Right cardiac atrium (tissue), 5 donors: Measurements from ENCODE around the gene ATP9A. TPM values are rescaled to one million over a fixed set of nuclear protein-coding genes. Genes with fewer than 3 reads are reported as not detected.

ENCODE experiments used
- ATAC-seq, 2 donors: fragments of 200-7000 bp; cut with Tn5 transposase; one replicate each; pipeline versions ENCODE4 v1.8.0 to v1.9.1; 2020; ENCODE audit warnings: moderate library complexity in 2 of 2, mild to moderate bottlenecking in 1 of 2
- DNase-seq, 3 donors: peaks; one replicate each; pipeline ENCODE4 v3.0.0-alpha.2; 2020
- H3K27ac ChIP-seq: one replicate; pipeline ENCODE4 v1.5.1; 2013; ENCODE audit warnings: mild to moderate bottlenecking, low read length, control low read depth, moderate library complexity
- H3K27me3 ChIP-seq: one replicate; pipeline ENCODE4 v1.6.1; 2013; ENCODE audit not compliant: control insufficient read depth, insufficient read depth
- H3K4me1 ChIP-seq: one replicate; pipeline ENCODE4 v1.6.1; 2013; ENCODE audit warnings: low read length; ENCODE audit not compliant: control insufficient read depth, insufficient read depth
- H3K4me3 ChIP-seq: one replicate; pipeline ENCODE4 v1.5.1; 2013; ENCODE audit warnings: low read length, control low read depth
- H3K9me3 ChIP-seq: one replicate; pipeline ENCODE4 v1.6.1; 2013; ENCODE audit warnings: low read length; ENCODE audit not compliant: control insufficient read depth
- WGBS: extraction: QIAGEN DNeasy Blood & Tissue Kit; methylation state at CpG from one replicate; pipeline ENCODE4 v1.1.7; 2013; 5-methylcytosine and 5-hydroxymethylcytosine counted together
- intact Hi-C, 4 donors: fragments of 100-400 bp; cut with DNase I; formaldehyde crosslinking; loops; one replicate each; pipeline versions ENCODE4 v1.11.0 to v1.14.0; 2022 to 2023
- polyA plus RNA-seq: library from polyadenylated mRNA; stranded (reverse); fragments of 200-250 nt; gene quantifications from one replicate; pipeline ENCODE4 v1.2.3, GENCODE V29; 2013
- total RNA-seq, 4 donors: library from RNA; stranded (reverse); fragmentation: NEBNext Ultra II Directional; extraction: Animal tissue kit (Norgen Biotek cat#: 25700); gene quantifications; one replicate each; pipeline ENCODE4 v1.2.1, GENCODE V29; 2021
- donor health status: healthy with polysubstance abuse.
- donor health status: DM: no; HTN: yes; CAD: no.
- donor health status: DM: no; HTN: no; CAD: no.
- donor health status: DM: no; HTN: yes; CAD: no; lungs with severe emphysema.
- donor health status: DM: yes; HTN: yes; CAD: no.

ATP9A gene
- total and polyA plus RNA-seq, 5 donors: 6.2 to 23.9 (median 19.4) TPM

DNA sequence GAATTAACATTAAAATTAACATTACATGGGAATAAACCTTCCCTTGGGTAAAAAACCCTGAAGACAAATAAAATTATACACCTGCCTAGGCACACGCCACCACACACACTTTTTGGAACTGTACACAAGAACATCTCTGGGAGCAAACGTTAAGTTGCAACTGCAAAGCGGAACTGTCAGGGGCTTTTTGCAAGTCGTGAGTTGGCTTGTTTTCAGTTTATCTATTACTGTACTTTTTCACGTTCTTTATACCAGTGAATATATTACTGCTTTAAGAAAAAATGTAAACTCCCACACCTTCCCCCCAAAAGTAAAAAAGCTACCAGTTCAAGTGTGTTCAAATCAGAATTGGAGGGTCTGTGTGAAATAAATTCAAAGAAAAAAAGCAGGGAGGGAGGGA is 160.1 kb downstream of the ATP9A start:
- DNase-seq (no peak), ATAC-seq (no peak)
- Histone ChIP-seq H3K27ac (no peak overlapping the region), H3K4me3 (no peak overlapping the region), H3K9me3 (no peaks in the 10 kb centered on the region), H3K4me1 (no peaks in the 10 kb centered on the region), H3K27me3 (no peaks in the 10 kb centered on the region)
- WGBS: 77% methylated on average over 5 of the region's 5 CpGs
- intact Hi-C loops: no loop called here

- H3K27me3 ChIP-seq: no peaks in the 10 kb centered on the region
- no peak for DNase-seq
- no peaks in the 10 kb centered on the region for H3K4me1 ChIP-seq
- 73% methylated on average over 2 of the region's 2 CpGs for WGBS
- H3K4me3 ChIP-seq: no peak overlapping the region
- H3K27ac ChIP-seq: no peak overlapping the region
- no peaks in the 10 kb centered on the region for H3K9me3 ChIP-seq
- intact Hi-C loops: no loop called here
- no peak for ATAC-seq
Measured at GRCh38 chr20:51607170-51607569, 161.0 kb downstream of the ATP9A start.

DNA sequence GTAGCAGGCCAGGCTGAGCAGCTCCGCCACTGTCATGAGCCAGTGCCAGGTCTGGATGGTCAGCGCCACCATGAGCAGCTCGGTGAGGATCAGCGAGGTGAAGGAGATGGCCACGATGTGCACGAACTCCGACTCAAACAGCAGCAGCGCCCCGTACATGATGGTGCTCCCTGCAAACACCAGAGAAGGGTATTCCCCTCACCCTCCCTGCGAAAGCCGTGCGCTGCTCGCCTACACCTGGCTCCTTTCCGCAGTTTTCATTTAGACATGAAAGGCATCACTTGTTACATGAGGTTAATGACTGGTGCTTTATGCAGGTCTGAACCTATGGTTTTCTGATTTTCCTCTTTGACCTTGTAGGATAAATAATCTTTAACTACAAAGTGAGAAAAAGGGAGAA is 163.3 kb downstream of the ATP9A start:
- Histone ChIP-seq H3K27me3 (no peaks in the 10 kb centered on the region), H3K27ac (no peak overlapping the region), H3K9me3 (no peaks in the 10 kb centered on the region), H3K4me3 (no peak overlapping the region), H3K4me1 (no peaks in the 10 kb centered on the region)
- DNase-seq: no peak
- intact Hi-C loops: no loop called here
- ATAC-seq: no peak
- WGBS: 98% methylated on average over 14 of the region's 14 CpGs

GRCh38 chr20:51602131-51602530 is 166.1 kb downstream of the ATP9A start:
- Histone ChIP-seq H3K4me1 (no peaks in the 10 kb centered on the region), H3K27me3 (no peaks in the 10 kb centered on the region), H3K9me3 (no peaks in the 10 kb centered on the region), H3K4me3 (no peak overlapping the region), H3K27ac (no peak overlapping the region)
- WGBS: 89% methylated on average over 5 of the region's 5 CpGs
- intact Hi-C loops: no loop called here
- no peak for ATAC-seq
- no peak for DNase-seq

DNA sequence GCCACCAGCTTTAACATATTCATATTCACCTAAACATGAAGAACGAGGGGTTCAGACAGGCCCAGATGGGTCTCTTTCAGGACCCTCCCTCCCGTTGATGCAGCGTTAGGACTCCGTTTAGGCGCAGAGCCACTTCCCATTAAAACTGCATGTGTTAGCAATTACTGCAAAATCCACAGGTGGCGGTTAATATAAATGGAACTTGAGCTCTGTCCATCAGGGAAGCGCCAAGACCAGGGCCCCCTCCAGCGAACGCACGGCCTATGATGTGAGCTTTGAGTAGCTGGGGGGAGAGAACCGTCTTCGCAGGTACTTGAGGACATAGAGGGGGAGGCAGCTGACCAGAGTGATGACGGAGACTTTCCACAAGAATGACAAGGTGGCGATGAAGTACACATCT is 167.2 kb downstream of the ATP9A start:
- H3K4me1 ChIP-seq: no peaks in the 10 kb centered on the region
- no peaks in the 10 kb centered on the region for H3K27me3 ChIP-seq
- H3K4me3 ChIP-seq: no peak overlapping the region
- no peaks in the 10 kb centered on the region for H3K9me3 ChIP-seq
- DNase-seq: no peak
- intact Hi-C loops: no loop called here
- no peak overlapping the region for H3K27ac ChIP-seq
- 91% methylated on average over 14 of the region's 14 CpGs for WGBS
- ATAC-seq: no peak

GRCh38 chr20:51600016-51600420 is 168.2 kb downstream of the ATP9A start:
- Histone ChIP-seq H3K9me3 (no peaks in the 10 kb centered on the region), H3K27me3 (no peaks in the 10 kb centered on the region), H3K4me3 (no peak overlapping the region), H3K27ac (no peak overlapping the region), H3K4me1 (no peaks in the 10 kb centered on the region)
- intact Hi-C loops: no loop called here
- 51% methylated on average over 7 of the region's 7 CpGs for WGBS
- ATAC-seq (peak in 1 of 2 donors; percentile 79), DNase-seq (no peak)

- no peak for DNase-seq
- Histone ChIP-seq H3K4me1 (no peaks in the 10 kb centered on the region), H3K27ac (no peak overlapping the region), H3K27me3 (no peaks in the 10 kb centered on the region), H3K4me3 (no peak overlapping the region), H3K9me3 (no peaks in the 10 kb centered on the region)
- whole genome bisulfite sequencing: 93% methylated on average over 15 of the region's 15 CpGs
- no peak for ATAC-seq
- intact Hi-C loops: loop anchor here in 2 of 4 donors (5.0 kb wide), 2 partner anchors 211 to 226 kb away; no protein-coding TSS in a partner anchor
Measured at GRCh38 chr20:51598556-51598955, 169.6 kb downstream of the ATP9A start.

- Histone ChIP-seq H3K4me1 (no peaks in the 10 kb centered on the region), H3K27ac (no peak overlapping the region), H3K27me3 (no peaks in the 10 kb centered on the region), H3K9me3 (no peaks in the 10 kb centered on the region), H3K4me3 (no peak overlapping the region)
- ATAC-seq (no peak), DNase-seq (no peak)
- intact Hi-C loops: loop anchor here in 2 of 4 donors (5.0 kb wide), 2 partner anchors 210 to 225 kb away; no protein-coding TSS in a partner anchor
- 82% methylated on average over 7 of the region's 7 CpGs for WGBS
Measured at GRCh38 chr20:51597389-51598231, 170.6 kb downstream of the ATP9A start.

DNA sequence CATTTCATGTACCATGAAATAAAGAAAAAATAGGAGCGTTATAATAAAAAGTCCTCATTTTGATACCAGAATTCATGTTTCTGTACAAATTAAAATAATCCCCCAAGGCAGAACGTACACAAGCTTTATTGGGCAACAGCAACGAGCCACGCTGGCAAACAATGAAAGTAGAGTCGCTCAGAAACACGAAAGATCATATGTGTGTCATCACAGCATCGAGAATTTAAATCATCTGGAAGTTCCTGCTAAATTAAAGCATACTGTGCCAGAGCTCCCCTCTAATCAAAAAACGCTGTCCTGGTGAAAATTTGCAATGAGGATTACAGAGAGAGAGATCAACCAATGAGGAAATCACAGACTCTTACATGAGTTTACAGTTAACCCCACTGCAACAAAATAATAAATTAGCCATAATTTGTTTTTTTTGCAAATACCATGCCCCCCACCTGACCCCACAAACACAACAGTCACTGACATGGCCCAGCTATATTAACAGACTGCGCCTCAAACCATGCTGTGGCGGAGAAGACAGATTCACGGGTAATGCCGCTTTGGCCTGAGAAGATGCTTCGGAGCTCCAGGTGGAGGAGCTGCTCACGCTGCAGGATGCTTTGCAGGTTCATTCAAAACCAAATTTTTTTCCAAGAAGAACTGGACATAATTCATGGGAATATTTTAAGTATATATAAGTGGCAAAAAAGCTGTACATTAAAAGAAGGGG is 171.4 kb downstream of the ATP9A start:
- H3K27me3 ChIP-seq: no peaks in the 10 kb centered on the region
- DNase-seq (no peak), ATAC-seq (no peak)
- no peaks in the 10 kb centered on the region for H3K9me3 ChIP-seq
- no peaks in the 10 kb centered on the region for H3K4me1 ChIP-seq
- H3K27ac ChIP-seq: no peak overlapping the region
- no peak overlapping the region for H3K4me3 ChIP-seq
- WGBS: 87% methylated on average over 14 of the region's 14 CpGs
- intact Hi-C loops: loop anchor here in 2 of 4 donors (5.0 kb wide), 2 partner anchors 210 to 225 kb away; no protein-coding TSS in a partner anchor

- H3K4me1 ChIP-seq: no peaks in the 10 kb centered on the region
- DNase-seq (no peak), ATAC-seq (no peak)
- H3K27me3 ChIP-seq: no peaks in the 10 kb centered on the region
- no peaks in the 10 kb centered on the region for H3K9me3 ChIP-seq
- intact Hi-C loops: loop anchor here (2.0 to 5.0 kb wide), 3 partner anchors 208 to 223 kb away; no protein-coding TSS in a partner anchor
- WGBS: 88% methylated on average over 8 of the region's 8 CpGs
- no peak overlapping the region for H3K27ac ChIP-seq
- no peak overlapping the region for H3K4me3 ChIP-seq
Measured at GRCh38 chr20:51595744-51596143, 172.4 kb downstream of the ATP9A start.

- WGBS: 8% methylated on average over 13 of the region's 13 CpGs
- intact Hi-C loops: loop anchor here (2.0 to 5.0 kb wide), 3 partner anchors 208 to 223 kb away; no protein-coding TSS in a partner anchor
- no peaks in the 10 kb centered on the region for H3K4me1 ChIP-seq
- no peaks in the 10 kb centered on the region for H3K9me3 ChIP-seq
- DNase-seq: peak; percentile 89 to 95 (median 93)
- ATAC-seq: peak; percentile 95 to 97
- no peak overlapping the region for H3K27ac ChIP-seq
- H3K4me3 ChIP-seq: no peak overlapping the region
- no peaks in the 10 kb centered on the region for H3K27me3 ChIP-seq
Measured at GRCh38 chr20:51595058-51595532, 173.1 kb downstream of the ATP9A start.
